ENCODE results near the gene RAVER2.

Gene RAVER2

GRCh38 chr1:64880449-64880848 is 135.6 kb downstream of the RAVER2 start:
- no peak for DNase-seq

- no peak for DNase-seq
These were observed 136.4 kb downstream of the RAVER2 start for GRCh38 chr1:64881281-64881680.
